ENCODE results near the gene TMEM125.

TMEM125 gene

DNA sequence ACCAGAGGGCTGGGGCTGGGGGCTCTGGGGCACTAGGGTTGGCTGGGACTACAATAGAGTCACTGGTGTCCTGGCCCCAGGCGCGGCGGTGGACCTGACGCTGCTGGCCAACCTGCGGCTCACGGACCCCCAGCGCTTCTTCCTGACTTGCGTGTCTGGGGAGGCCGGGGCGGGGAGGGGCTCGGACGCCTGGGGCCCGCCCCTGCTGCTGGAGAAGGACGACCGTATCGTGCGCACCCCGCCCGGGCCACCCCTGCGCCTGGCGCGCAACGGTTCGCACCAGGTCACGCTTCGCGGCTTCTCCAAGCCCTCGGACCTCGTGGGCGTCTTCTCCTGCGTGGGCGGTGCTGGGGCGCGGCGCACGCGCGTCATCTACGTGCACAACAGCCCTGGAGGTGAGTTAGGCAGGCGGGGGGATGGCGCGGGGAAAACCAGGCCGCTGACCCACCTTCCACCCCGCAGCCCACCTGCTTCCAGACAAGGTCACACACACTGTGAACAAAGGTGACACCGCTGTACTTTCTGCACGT is 35.1 kb downstream of the TMEM125 start:
- no peak overlapping the region for H3K4me2 ChIP-seq (ENCODE audit: low read depth, low read length, poor library complexity, severe bottlenecking)
- no peak overlapping the region for H3K4me3 ChIP-seq (ENCODE audit: low read length, poor library complexity, severe bottlenecking)

DNA sequence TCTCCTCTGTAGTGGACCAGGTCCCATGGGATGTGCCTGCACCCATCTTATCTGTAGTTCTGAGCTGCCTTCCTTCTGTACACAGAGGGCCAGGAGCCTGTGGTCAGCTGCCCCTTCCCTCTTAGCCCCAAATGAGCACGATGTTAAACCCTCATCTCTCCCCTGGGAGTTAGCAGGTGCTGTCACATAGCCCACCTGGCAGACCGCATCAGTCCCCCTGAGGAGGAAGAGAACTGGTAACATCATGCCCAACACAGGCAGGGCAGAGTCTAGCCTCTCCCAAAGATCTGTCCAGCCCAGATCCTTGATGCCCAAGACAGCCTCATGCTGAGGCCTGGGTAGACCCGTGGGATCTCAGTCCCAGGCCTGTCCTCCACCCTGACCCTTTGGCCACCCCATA is 35.7 kb downstream of the TMEM125 start:
- TF ChIP-seq EZH2phosphoT487 (IDR thresholded peaks at IDR 0.05; ENCODE audit: borderline replicate concordance) = no peak
- TF ChIP-seq, protein P1, sequence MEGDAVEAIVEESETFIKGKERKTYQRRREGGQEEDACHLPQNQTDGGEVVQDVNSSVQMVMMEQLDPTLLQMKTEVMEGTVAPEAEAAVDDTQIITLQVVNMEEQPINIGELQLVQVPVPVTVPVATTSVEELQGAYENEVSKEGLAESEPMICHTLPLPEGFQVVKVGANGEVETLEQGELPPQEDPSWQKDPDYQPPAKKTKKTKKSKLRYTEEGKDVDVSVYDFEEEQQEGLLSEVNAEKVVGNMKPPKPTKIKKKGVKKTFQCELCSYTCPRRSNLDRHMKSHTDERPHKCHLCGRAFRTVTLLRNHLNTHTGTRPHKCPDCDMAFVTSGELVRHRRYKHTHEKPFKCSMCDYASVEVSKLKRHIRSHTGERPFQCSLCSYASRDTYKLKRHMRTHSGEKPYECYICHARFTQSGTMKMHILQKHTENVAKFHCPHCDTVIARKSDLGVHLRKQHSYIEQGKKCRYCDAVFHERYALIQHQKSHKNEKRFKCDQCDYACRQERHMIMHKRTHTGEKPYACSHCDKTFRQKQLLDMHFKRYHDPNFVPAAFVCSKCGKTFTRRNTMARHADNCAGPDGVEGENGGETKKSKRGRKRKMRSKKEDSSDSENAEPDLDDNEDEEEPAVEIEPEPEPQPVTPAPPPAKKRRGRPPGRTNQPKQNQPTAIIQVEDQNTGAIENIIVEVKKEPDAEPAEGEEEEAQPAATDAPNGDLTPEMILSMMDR (conservative IDR thresholded peaks at IDR 0.05; ENCODE audit: low read length) = no peak
- Histone ChIP-seq H3K27me3 (ENCODE audit: insufficient read depth, low read length, poor library complexity, severe bottlenecking) (no peaks in the 10 kb centered on the region), H3K9me3 (ENCODE audit: insufficient read depth, low read depth, low read length) (no peaks in the 10 kb centered on the region), H3K9ac (ENCODE audit: low read depth, low read length, poor library complexity, severe bottlenecking) (no peak overlapping the region), H3K4me1 (ENCODE audit: insufficient read depth, low read length, poor library complexity, severe bottlenecking) (peaks cover 6% of the 10 kb centered on the region), H3K79me2 (ENCODE audit: insufficient read depth, low read length) (no peaks in the 10 kb centered on the region), H4K20me1 (ENCODE audit: insufficient read depth, low read length, poor library complexity, severe bottlenecking) (no peaks in the 10 kb centered on the region), H2AFZ (ENCODE audit: low read length) (no peak overlapping the region), H3K36me3 (ENCODE audit: insufficient read depth, low read length) (no peaks in the 10 kb centered on the region), H3K4me2 (ENCODE audit: low read depth, low read length, poor library complexity, severe bottlenecking) (no peak overlapping the region), H3F3A (ENCODE audit: low read depth) (no peaks in the 10 kb centered on the region), H3K4me3 (ENCODE audit: low read length, poor library complexity, severe bottlenecking) (no peak overlapping the region), H3K9me2 (replicated peaks; ENCODE audit: low read depth, low read length) (no peaks in the 10 kb centered on the region)

More for the DNA sequence above, 35.1 kb downstream of the TMEM125 start:
- TF ChIP-seq, protein P1 (conservative IDR thresholded peaks at IDR 0.05; ENCODE audit: low read length) = no peak
- no peak for TF ChIP-seq EZH2phosphoT487 (IDR thresholded peaks at IDR 0.05; ENCODE audit: borderline replicate concordance)
- no peaks in the 10 kb centered on the region for H4K20me1 ChIP-seq (ENCODE audit: insufficient read depth, low read length, poor library complexity, severe bottlenecking)
- no peaks in the 10 kb centered on the region for H3K79me2 ChIP-seq (ENCODE audit: insufficient read depth, low read length)
- H3K9me3 ChIP-seq (ENCODE audit: insufficient read depth, low read depth, low read length) = no peaks in the 10 kb centered on the region
- H3K36me3 ChIP-seq (ENCODE audit: insufficient read depth, low read length) = no peaks in the 10 kb centered on the region
- peaks cover 12% of the 10 kb centered on the region for H3K4me1 ChIP-seq (ENCODE audit: insufficient read depth, low read length, poor library complexity, severe bottlenecking)
- no peak overlapping the region for H3K9ac ChIP-seq (ENCODE audit: low read depth, low read length, poor library complexity, severe bottlenecking)
- H2AFZ ChIP-seq (ENCODE audit: low read length) = no peak overlapping the region
- no peaks in the 10 kb centered on the region for H3F3A ChIP-seq (ENCODE audit: low read depth)
- no peaks in the 10 kb centered on the region for H3K9me2 ChIP-seq (replicated peaks; ENCODE audit: low read depth, low read length)
- no peaks in the 10 kb centered on the region for H3K27me3 ChIP-seq (ENCODE audit: insufficient read depth, low read length, poor library complexity, severe bottlenecking)

DNA sequence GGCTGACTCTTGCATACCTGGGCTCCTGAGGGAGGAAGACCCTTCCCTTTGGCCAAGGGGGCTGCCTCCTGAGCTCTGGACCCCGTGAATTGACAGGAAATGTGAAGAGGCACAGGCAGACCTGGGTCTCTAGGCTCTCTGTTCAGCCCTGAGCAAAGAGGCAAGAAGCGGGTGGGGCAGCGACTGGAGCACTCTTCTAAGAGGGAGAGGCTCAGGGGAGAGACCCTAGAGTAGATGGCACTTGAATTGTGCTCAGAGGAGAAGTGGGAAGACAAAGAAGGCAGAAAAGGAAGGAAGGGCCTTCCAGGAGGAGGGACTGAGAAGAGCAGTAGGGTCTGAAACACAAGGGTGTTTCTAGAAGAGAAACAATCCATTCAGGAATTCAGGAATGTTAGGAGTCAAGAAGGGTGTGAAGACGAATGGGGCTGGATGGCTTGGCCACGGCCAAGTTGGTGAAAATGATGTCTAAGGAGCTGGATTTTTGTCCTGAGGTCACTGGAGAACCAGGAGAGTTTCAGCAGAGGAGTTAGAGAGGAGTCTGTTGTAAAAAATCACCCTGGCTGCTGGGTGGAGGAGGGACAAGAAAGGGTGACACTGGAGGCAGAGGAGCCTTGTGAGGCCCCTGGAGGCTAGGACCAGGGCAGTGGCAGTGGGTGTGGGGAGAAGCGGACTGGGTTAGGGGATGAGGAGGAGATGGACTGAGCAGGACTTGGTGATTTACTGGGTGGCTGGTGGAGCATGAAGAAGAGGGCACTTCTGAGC is 36.3 kb downstream of the TMEM125 start:
- H3K9ac ChIP-seq (ENCODE audit: low read depth, low read length, poor library complexity, severe bottlenecking) = no peak overlapping the region
- H3F3A ChIP-seq (ENCODE audit: low read depth) = no peaks in the 10 kb centered on the region
- no peaks in the 10 kb centered on the region for H3K9me3 ChIP-seq (ENCODE audit: insufficient read depth, low read depth, low read length)
- H4K20me1 ChIP-seq (ENCODE audit: insufficient read depth, low read length, poor library complexity, severe bottlenecking) = no peaks in the 10 kb centered on the region
- H2AFZ ChIP-seq (ENCODE audit: low read length) = no peak overlapping the region
- H3K9me2 ChIP-seq (replicated peaks; ENCODE audit: low read depth, low read length) = no peaks in the 10 kb centered on the region
- no peak overlapping the region for H3K4me2 ChIP-seq (ENCODE audit: low read depth, low read length, poor library complexity, severe bottlenecking)
- no peak for TF ChIP-seq EZH2phosphoT487 (IDR thresholded peaks at IDR 0.05; ENCODE audit: borderline replicate concordance)
- TF ChIP-seq, protein P1 (conservative IDR thresholded peaks at IDR 0.05; ENCODE audit: low read length) = no peak
- no peaks in the 10 kb centered on the region for H3K36me3 ChIP-seq (ENCODE audit: insufficient read depth, low read length)
- H3K27me3 ChIP-seq (ENCODE audit: insufficient read depth, low read length, poor library complexity, severe bottlenecking) = no peaks in the 10 kb centered on the region
- H3K79me2 ChIP-seq (ENCODE audit: insufficient read depth, low read length) = no peaks in the 10 kb centered on the region
- H3K4me1 ChIP-seq (ENCODE audit: insufficient read depth, low read length, poor library complexity, severe bottlenecking) = no peaks in the 10 kb centered on the region
- no peak overlapping the region for H3K4me3 ChIP-seq (ENCODE audit: low read length, poor library complexity, severe bottlenecking)
